OCI-LY7 (cell line): ENCODE data around the gene CBFA2T2. TPM values are rescaled to one million over a fixed set of nuclear protein-coding genes. Genes with fewer than 3 reads are reported as not detected.
"Not testable (repeated sequence)": the region's sequence is repeated elsewhere in the genome, so short reads cannot be mapped to it uniquely, and the experiment has no call there.

ENCODE experiments used
- Bru-seq: library from RNA; stranded (reverse); fragments of 400-500 nt; gene quantifications from one replicate; lab custom pipeline; 2021; lab: Mats Ljungman, UMichigan
- BruChase-seq, 2 experiments: library from RNA; stranded (reverse); fragments of 400-500 nt; gene quantifications; one replicate each; lab custom pipeline; 2021; lab: Mats Ljungman, UMichigan
- BruUV-seq: library from RNA; stranded (reverse); fragments of 400-500 nt; replicated peaks from 2 replicates; lab custom pipeline; 2021; lab: Mats Ljungman, UMichigan
- CTCF ChIA-PET: fragments of 300-600 bp; sonication (Branson Sonifier 250); formaldehyde crosslinking; loops from one replicate; lab custom pipeline; 2022; ENCODE audit warnings: antibody characterized with exemption; ENCODE audit not compliant: unreplicated experiment; lab: Charles Lee
- POLR2A ChIA-PET: fragments of 300-600 bp; sonication (Branson Sonifier 250); formaldehyde crosslinking; loops from one replicate; lab custom pipeline; 2022; ENCODE audit warnings: antibody characterized with exemption; lab: Charles Lee
- DNase-seq: peaks from one replicate; pipeline ENCODE4 v3.0.0-alpha.2; 2015; ENCODE audit warnings: low spot score
- H2AFZ ChIP-seq: fragments of 200-600 bp; sonication (generic), shearing (Covaris generic); 2 replicates; pipeline ENCODE4 v1.6.1; 2014; ENCODE audit warnings: mild to moderate bottlenecking, antibody characterized with exemption, low read length, moderate library complexity
- H3K27ac ChIP-seq: fragments of 200-600 bp; sonication (generic); 2 replicates; pipeline ENCODE4 v1.5.1; 2014; ENCODE audit warnings: mixed run types, low read depth, mild to moderate bottlenecking, moderate library complexity, low read length, inconsistent platforms; ENCODE audit not compliant: poor library complexity, severe bottlenecking
- H3K36me3 ChIP-seq: fragments of 200-600 bp; sonication (generic); 2 replicates; pipeline ENCODE4 v1.6.1; 2014; ENCODE audit warnings: mild to moderate bottlenecking, antibody characterized with exemption, low read length, moderate library complexity, mixed read lengths; ENCODE audit not compliant: insufficient read depth
- H3K4me1 ChIP-seq: fragments of 200-600 bp; sonication (generic); 2 replicates; pipeline ENCODE4 v1.5.1; 2014; ENCODE audit warnings: mild to moderate bottlenecking, low read length; ENCODE audit not compliant: insufficient read depth, poor library complexity, severe bottlenecking
- H3K4me2 ChIP-seq: fragments of 200-600 bp; sonication (generic); 2 replicates; pipeline ENCODE4 v1.6.1; 2014; ENCODE audit warnings: mild to moderate bottlenecking, low read length
- H3K4me3 ChIP-seq: fragments of 200-600 bp; sonication (generic); 2 replicates; pipeline ENCODE4 v1.5.1; 2014; ENCODE audit warnings: mild to moderate bottlenecking, low read depth, low read length; ENCODE audit not compliant: poor library complexity, severe bottlenecking
- H3K79me2 ChIP-seq: fragments of 200-600 bp; sonication (generic); 2 replicates; pipeline ENCODE4 v1.6.1; 2016; ENCODE audit warnings: low read depth, mild to moderate bottlenecking, low read length, moderate library complexity, mixed read lengths; ENCODE audit not compliant: insufficient read depth
- H3K9me2 ChIP-seq: fragments of 200-600 bp; sonication (generic); 2 replicates; pipeline ENCODE4 v1.6.1; 2016; ENCODE audit warnings: mild to moderate bottlenecking, low read length, mixed read lengths; ENCODE audit not compliant: insufficient read depth
- H3K9me3 ChIP-seq: fragments of 200-600 bp; sonication (generic); 2 replicates; pipeline ENCODE4 v1.6.1; 2014; ENCODE audit warnings: mild to moderate bottlenecking, mixed run types, low read length, mixed read lengths
- H4K20me1 ChIP-seq: fragments of 200-600 bp; sonication (generic); 2 replicates; pipeline ENCODE4 v1.6.1; 2014; ENCODE audit warnings: mild to moderate bottlenecking, antibody characterized with exemption, low read length, moderate library complexity, mixed read lengths; ENCODE audit not compliant: insufficient read depth
- CTCF ChIP-seq: fragments of 200-600 bp; sonication (generic); conservative IDR thresholded peaks from 2 replicates; pipeline ENCODE4 v1.5.1; 2014; ENCODE audit warnings: mild to moderate bottlenecking, antibody characterized with exemption, low read length, moderate library complexity, mixed read lengths
- EZH2phosphoT487 ChIP-seq: fragments of 200-600 bp; sonication (generic); IDR thresholded peaks from 2 replicates; pipeline ENCODE4 v1.6.1; 2018; ENCODE audit warnings: low read depth, borderline replicate concordance, mild to moderate bottlenecking, mixed run types, antibody characterized with exemption, low read length, moderate library complexity, mixed read lengths
- intact Hi-C: fragments of 100-400 bp; cut with micrococcal nuclease; formaldehyde crosslinking; loops from one replicate; pipeline ENCODE4 v1.10.0; 2022; ENCODE audit not compliant: unreplicated experiment
- long read RNA-seq: library from polyadenylated mRNA; stranded (forward); transcript quantifications from one replicate; pipeline ENCODE4 v2.0.0, GENCODE V29; 2022
- total RNA-seq, 2 experiments: library from RNA; depleted of rRNA in 1 of 2; stranded (reverse); fragments of >200 nt in 1 of 2; shearing (Covaris generic) in 1 of 2; gene quantifications; 2 replicates each; pipeline ENCODE4 v1.2.3, GENCODE V29; 2014 to 2022

The CBFA2T2 gene
- 32.9 and 38.5 TPM in 2 replicates for total RNA-seq (2014; rRNA removed; shearing (Covaris generic))
- 20.7 and 22.2 TPM in 2 replicates for total RNA-seq (2022)
- Bru-seq, nascent RNA, result percentile 75 among the genes with signal in this experiment
- percentile 79 among the genes with signal in this experiment for BruChase-seq, experiment 1, labeled RNA remaining after a 6-hour chase
- BruChase-seq, experiment 2, labeled RNA remaining after a 2-hour chase, result percentile 72 among the genes with signal in this experiment
- long read RNA-seq, full-length matches to known transcripts, result 8 of 49 reads
- long read RNA-seq, partial matches to known transcripts, result 17 of 49 reads
- long read RNA-seq, other reads (novel, unspliced or antisense), result 24 of 49 reads

GRCh38 chr20:33490023-33490933 lies at the start of gene CBFA2T2:
Gene CBFA2T2 (plus strand): TSS chr20:33490096. CDS start chr20:33490268, 172 bp downstream.
- no peak for DNase-seq
- intact Hi-C loops, result no loop called here
- ChIA-PET POLR2A (interaction anchor here (0.5 to 2.5 kb wide), 16 partner anchors 11 to 215 kb away, joined by 3 to 12 read pairs (median 4); partner anchors contain the start of genes C20orf144 and SNTA1), CTCF (interaction anchor here (0.6 to 1.3 kb wide), 2 partner anchors 21 to 62 kb away, joined by 3 read pairs; no protein-coding TSS in a partner anchor)
- TF ChIP-seq EZH2phosphoT487 (no peak), CTCF (no peak)
- peak within 1 kb of the TSS; percentile 53; the same call in 1 of the 2 replicates for H2AFZ ChIP-seq
- peak within 1 kb of the TSS; percentile 65 for H3K27ac ChIP-seq
- peak within 1 kb of the TSS; percentile 96 for H3K4me2 ChIP-seq
- no TSS peak for BruUV-seq
- peaks cover 47% of the 10 kb centered on the region for H3K79me2 ChIP-seq
- H3K9me3 ChIP-seq, result no peaks in the 10 kb centered on the region
- peaks cover 11% of the 10 kb centered on the region; the same call in 1 of the 2 replicates for H3K36me3 ChIP-seq
- H3K4me3 ChIP-seq, result peak within 1 kb of the TSS; percentile 85
- H3K9me2 ChIP-seq, result no peaks in the 10 kb centered on the region
- H3K4me1 ChIP-seq, result peaks cover 34% of the 10 kb centered on the region
- no peaks in the 10 kb centered on the region for H4K20me1 ChIP-seq

GRCh38 chr20:33440562-33440961 lies 49.3 kb upstream of the CBFA2T2 start:
- BruUV-seq, H3K9me2 ChIP-seq, intact Hi-C loops, H3K9me3 ChIP-seq, DNase-seq, CTCF ChIA-PET, H2AFZ ChIP-seq, H4K20me1 ChIP-seq: not testable (repeated sequence)
- Histone ChIP-seq H3K4me3 (peak overlapping the region; percentile 76), H3K4me1 (peaks cover 55% of the 10 kb centered on the region), H3K27ac (peak overlapping the region; percentile 95), H3K79me2 (peaks cover 43% of the 10 kb centered on the region; the same call in 1 of the 2 replicates), H3K4me2 (peak overlapping the region; percentile 93), H3K36me3 (peaks cover 29% of the 10 kb centered on the region)
- POLR2A ChIA-PET, result interaction anchor here (1.1 to 1.6 kb wide), 4 partner anchors 17 to 122 kb away, joined by 3 to 7 read pairs (median 4); no protein-coding TSS in a partner anchor
